GM13976 (cell line): Measurements from ENCODE around the gene SOX2.

Source experiments
- DNase-seq: peaks from one replicate; pipeline ENCODE4 v3.0.0; 2012; ENCODE audit warnings: low spot score
- in situ Hi-C: fragments of 300-500 bp; cut with MboI; formaldehyde crosslinking; loops from one replicate; pipeline ENCODE4 v1.12.0; 2022; ENCODE audit warnings: low sequenced_read_pairs, mixed read lengths, inconsistent platforms; ENCODE audit not compliant: unreplicated experiment
- TF ChIP-seq, protein P1 (sequence below): IDR thresholded peaks from 2 replicates; pipeline ENCODE4 v1.5.1; 2012; ENCODE audit warnings: borderline replicate concordance, mild to moderate bottlenecking; ENCODE audit not compliant: insufficient read depth; ENCODE audit errors: extremely low read depth, missing control alignments, control extremely low read depth

The SOX2 gene

DNA sequence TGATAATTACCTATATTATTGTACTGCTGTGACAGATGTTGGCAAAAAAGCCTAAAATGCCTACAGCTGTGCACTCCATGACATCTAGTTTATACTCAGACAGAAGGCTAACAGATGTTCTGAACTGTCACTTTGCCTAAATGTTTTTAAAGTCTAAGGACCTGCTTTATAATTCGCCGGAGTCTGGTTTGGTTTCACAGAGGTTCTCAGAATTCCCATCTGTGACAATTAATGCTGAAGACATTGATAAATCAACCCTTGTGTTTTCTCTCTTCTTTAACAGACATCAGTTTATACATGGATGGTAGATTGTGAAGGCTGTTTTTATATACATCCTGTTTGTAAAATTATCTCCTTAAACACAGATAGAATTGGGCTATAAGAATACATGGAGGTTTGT lies 19.8 kb upstream of the SOX2 start:
- in situ Hi-C loops = no loop called here
- TF ChIP-seq, protein P1, sequence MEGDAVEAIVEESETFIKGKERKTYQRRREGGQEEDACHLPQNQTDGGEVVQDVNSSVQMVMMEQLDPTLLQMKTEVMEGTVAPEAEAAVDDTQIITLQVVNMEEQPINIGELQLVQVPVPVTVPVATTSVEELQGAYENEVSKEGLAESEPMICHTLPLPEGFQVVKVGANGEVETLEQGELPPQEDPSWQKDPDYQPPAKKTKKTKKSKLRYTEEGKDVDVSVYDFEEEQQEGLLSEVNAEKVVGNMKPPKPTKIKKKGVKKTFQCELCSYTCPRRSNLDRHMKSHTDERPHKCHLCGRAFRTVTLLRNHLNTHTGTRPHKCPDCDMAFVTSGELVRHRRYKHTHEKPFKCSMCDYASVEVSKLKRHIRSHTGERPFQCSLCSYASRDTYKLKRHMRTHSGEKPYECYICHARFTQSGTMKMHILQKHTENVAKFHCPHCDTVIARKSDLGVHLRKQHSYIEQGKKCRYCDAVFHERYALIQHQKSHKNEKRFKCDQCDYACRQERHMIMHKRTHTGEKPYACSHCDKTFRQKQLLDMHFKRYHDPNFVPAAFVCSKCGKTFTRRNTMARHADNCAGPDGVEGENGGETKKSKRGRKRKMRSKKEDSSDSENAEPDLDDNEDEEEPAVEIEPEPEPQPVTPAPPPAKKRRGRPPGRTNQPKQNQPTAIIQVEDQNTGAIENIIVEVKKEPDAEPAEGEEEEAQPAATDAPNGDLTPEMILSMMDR = no peak
- no peak for DNase-seq

- DNase-seq = no peak
- in situ Hi-C loops = no loop called here
- TF ChIP-seq, protein P1 = no peak
These were observed 19.2 kb upstream of the SOX2 start for GRCh38 chr3:181692311-181693145.

- in situ Hi-C loops = no loop called here
- DNase-seq = no peak
- TF ChIP-seq, protein P1 = no peak
These were observed 18.4 kb upstream of the SOX2 start for GRCh38 chr3:181693280-181693679.

DNA sequence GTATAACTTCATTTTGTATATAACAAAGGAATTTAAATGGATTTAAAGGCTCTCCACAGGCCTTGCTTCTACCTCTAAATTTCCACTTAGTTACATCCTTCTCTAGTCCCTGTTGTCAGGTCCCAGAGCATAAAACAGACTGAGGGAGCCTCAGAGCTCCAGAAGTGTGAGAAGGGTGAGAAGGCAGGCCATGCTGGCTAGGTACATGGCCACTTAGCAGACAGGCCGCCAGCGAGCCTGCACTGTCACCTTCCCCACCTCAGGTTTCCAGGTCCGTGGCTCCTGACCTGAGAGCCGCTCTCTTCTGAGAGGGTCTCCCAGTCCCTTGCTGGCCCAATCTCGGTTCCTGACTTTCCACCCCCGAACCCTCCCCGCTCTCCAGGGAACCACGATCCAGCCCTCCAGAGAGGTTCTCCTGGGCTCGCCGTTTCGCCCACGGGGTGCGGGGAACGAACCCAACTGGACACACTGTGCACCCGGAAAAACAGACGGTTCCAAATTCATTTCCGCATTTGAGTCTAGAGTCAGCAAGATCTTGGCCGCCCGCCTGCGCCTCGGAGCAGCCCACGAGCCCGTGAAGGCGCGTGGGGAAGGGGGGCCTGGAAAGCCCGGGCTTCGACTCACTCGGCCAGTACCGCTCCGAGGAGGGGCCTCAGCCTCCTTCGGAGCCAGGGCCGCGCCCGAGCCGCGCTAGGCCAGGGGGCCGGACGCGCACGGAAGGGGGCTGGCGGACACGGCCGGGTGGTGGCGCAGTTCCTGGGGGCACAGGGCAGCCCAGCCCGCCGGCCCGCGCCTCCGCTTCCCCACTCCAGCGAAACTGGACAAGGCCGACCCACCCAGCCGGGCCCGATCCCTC lies 16.7 kb upstream of the SOX2 start:
- TF ChIP-seq, protein P1 = no peak
- in situ Hi-C loops = no loop called here
- DNase-seq = peak; percentile 31

DNA sequence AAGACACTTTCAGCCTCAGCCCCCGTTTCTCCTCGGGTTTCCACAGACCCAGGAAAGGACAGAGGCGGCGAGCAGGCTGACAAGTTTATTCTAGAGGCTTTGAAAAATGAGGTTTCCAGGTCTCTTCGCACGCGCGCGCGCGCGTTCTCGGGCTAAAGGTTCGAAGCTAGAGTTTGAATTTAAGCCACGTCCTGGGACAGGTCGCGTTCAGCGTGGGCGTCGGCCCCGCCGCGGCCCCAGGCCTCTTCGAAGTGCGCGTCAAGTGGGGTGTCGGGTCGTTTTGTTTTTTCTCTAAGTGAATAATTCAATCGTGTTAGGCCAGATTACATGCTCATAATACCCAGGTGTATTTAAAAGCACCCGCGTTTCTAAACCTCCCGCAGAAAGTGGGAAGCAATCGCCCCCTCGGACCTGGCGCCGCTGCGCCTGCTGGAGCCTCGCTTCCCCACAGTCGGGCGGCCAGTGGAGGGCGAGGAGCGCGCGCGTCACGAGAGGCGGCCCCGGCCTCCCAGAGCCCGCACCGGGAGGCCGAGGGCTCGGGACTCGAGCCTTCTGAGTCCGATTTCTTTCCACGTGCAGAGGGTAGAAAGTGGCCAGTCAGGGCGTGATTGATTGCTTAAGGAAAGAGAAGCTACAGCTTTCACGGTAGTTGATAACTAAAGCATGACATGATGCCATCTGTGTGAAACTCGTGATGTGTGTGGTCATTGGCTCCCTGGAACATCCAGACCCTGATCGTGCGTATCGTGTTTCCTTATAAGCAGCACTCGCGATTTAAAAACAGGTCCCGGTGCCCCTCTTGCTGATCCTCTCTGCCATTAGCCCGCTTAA lies 15.8 kb upstream of the SOX2 start:
- TF ChIP-seq, protein P1 = no peak
- no peak for DNase-seq
- in situ Hi-C loops = no loop called here
